ENCODE data around the gene CCDC61.

DNA sequence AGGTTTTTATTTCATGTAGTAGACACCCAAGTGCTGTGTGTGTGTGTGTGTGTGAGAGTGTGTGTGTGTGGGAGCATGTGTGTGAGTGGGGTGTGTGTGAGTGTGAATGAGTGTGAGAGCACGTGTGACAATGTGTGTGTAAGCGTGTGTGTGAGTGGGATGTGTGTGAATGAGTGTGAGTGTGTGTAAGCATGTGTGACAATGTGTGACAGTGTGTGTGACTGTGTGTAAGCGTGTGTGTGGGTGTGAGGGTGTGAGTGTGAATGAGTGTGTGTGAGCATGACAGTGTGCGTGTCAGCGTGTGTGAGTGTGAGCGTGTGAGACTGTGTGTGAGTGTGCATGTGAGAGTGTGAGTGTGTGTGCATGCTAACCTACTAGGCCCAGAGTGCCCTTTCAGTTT, 36.9 kb upstream of the CCDC61 start:
- TF ChIP-seq, protein P1, sequence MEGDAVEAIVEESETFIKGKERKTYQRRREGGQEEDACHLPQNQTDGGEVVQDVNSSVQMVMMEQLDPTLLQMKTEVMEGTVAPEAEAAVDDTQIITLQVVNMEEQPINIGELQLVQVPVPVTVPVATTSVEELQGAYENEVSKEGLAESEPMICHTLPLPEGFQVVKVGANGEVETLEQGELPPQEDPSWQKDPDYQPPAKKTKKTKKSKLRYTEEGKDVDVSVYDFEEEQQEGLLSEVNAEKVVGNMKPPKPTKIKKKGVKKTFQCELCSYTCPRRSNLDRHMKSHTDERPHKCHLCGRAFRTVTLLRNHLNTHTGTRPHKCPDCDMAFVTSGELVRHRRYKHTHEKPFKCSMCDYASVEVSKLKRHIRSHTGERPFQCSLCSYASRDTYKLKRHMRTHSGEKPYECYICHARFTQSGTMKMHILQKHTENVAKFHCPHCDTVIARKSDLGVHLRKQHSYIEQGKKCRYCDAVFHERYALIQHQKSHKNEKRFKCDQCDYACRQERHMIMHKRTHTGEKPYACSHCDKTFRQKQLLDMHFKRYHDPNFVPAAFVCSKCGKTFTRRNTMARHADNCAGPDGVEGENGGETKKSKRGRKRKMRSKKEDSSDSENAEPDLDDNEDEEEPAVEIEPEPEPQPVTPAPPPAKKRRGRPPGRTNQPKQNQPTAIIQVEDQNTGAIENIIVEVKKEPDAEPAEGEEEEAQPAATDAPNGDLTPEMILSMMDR (conservative IDR thresholded peaks at IDR 0.05; ENCODE audit: low read length), result no peak
- no peak for TF ChIP-seq EZH2phosphoT487 (IDR thresholded peaks at IDR 0.05; ENCODE audit: borderline replicate concordance, low read depth, low read length)

All from OCI-LY7 (cell line).